K562 (cell line): ENCODE results near the gene CAMK2G. TPM values are rescaled to one million over a fixed set of nuclear protein-coding genes. Genes with fewer than 3 reads are reported as not detected.
A peak's percentile ranks its signal among the peaks of the same experiment; 100 is the strongest.

Experiments used
- BCLAF1 ChIP-seq, 2 experiments: fragments of 450-650 bp in 1 of 2; IDR thresholded peaks; 2 replicates each; pipeline ENCODE4 v1.6.1; 2011 to 2017; ENCODE audit warnings: low read depth in 2 of 2, antibody characterized with exemption in 1 of 2, borderline replicate concordance in 1 of 2, low read length in 1 of 2, mild to moderate bottlenecking in 1 of 2, mixed read lengths in 1 of 2; ENCODE audit not compliant: control insufficient read depth in 1 of 2
- CREB5 ChIP-seq: fragments of 250-450 bp; sonication (Bioruptor Pico); IDR thresholded peaks from 2 replicates; pipeline ENCODE4 v1.5.0; 2020; ENCODE audit warnings: mild to moderate bottlenecking
- CTBP1 ChIP-seq: fragments of 450-650 bp; IDR thresholded peaks from 2 replicates; pipeline ENCODE4 v1.6.1; 2016; ENCODE audit warnings: borderline replicate concordance
- LARP7 ChIP-seq: fragments of 450-650 bp; IDR thresholded peaks from 2 replicates; pipeline ENCODE4 v1.6.1; 2016
- NFE2 ChIP-seq: IDR thresholded peaks from 2 replicates; pipeline ENCODE4 v1.6.1; 2014; ENCODE audit warnings: antibody characterized with exemption, low read depth
- RREB1 ChIP-seq: fragments of 250-450 bp; sonication (Bioruptor Pico); IDR thresholded peaks from 2 replicates; pipeline ENCODE4 v1.4.0; 2020
- SAP30 ChIP-seq: fragments of 200-600 bp; sonication (generic); IDR thresholded peaks from 2 replicates; pipeline ENCODE4 v1.6.1; 2012; ENCODE audit warnings: borderline replicate concordance, low read depth, mild to moderate bottlenecking, moderate library complexity, low read length, control low read depth, inconsistent platforms; ENCODE audit not compliant: insufficient read depth, poor library complexity, severe bottlenecking
- ZBTB17 ChIP-seq: fragments of 450-650 bp; formaldehyde crosslinking; IDR thresholded peaks from 2 replicates; pipeline ENCODE4 v1.4.0; 2020; ENCODE audit warnings: mild to moderate bottlenecking
- ZNF212 ChIP-seq: fragments of 450-650 bp; formaldehyde crosslinking; IDR thresholded peaks from 2 replicates; pipeline ENCODE4 v1.4.0; 2020; ENCODE audit warnings: mild to moderate bottlenecking
- polyA plus RNA-seq, 8 experiments: library from polyadenylated mRNA; depleted of rRNA in 4 of 8; stranded (reverse) in 5 of 8; unstranded in 3 of 8; fragments of >200 nt; fragmentation: Nextera tagmentation in 2 of 8; fragmentation: Illumina TruSeq in 1 of 8; extraction: Ambion mirVana in 2 of 8; extraction: Trizol in 1 of 8; gene quantifications; 2 replicates each; pipeline versions ENCODE4 v1.2.1 to v1.2.3, GENCODE V29; 2011 to 2014; ENCODE audit warnings: inconsistent platforms in 1 of 8, missing spikeins in 1 of 8
- total RNA-seq, 7 experiments: library from RNA; depleted of rRNA in 6 of 7; stranded (reverse); fragments of >200 nt in 6 of 7; fragmentation: Illumina TruSeq in 2 of 7; extraction: Trizol in 2 of 7; gene quantifications; 2 replicates each; pipeline versions ENCODE4 v1.2.1 to v1.2.3, GENCODE V29; 2011 to 2021; ENCODE audit warnings: low replicate concordance in 1 of 7

CAMK2G gene
- total and polyA plus RNA-seq, 9 of the 15 experiments (the other 6 are each of a cell fraction or from before 2014, with no cell fraction given) = 9.0 to 37.9 (median 32.6) TPM

- TF ChIP-seq CTBP1 (peak; percentile 48; the same call in 1 of the 2 replicates), RREB1 (no peak), SAP30 (peak; percentile 66), BCLAF1 (IDR thresholded peaks at IDR 0.05; ENCODE audit: borderline replicate concordance in 1 of 2, control insufficient read depth in 1 of 2, low read depth in 2 of 2, low read length in 1 of 2) (0 out of 4 replicates have a peak, but pooled peaks of 1 of the 2 experiments have one; percentile 50), LARP7 (no peak), ZBTB17 (CRISPR knock-in tag) (peak; percentile 69; the same call in 1 of the 2 replicates), ZNF212 (CRISPR knock-in tag) (no peak), NFE2 (0 out of 2 replicates have a peak, but pooled peaks have one; percentile 28), CREB5 (CRISPR knock-in tag) (no peak)
Measured at GRCh38 chr10:73781879-73782748, 92.2 kb downstream of the CAMK2G start, which contains the start of gene CHCHD1 (continued).
